ENCODE measurements around the gene SUMO3. TPM values are rescaled to one million over a fixed set of nuclear protein-coding genes. Genes with fewer than 3 reads are reported as not detected.
"Not testable (repeated sequence)": the region's sequence is repeated elsewhere in the genome, so short reads cannot be mapped to it uniquely, and the experiment has no call there.

SUMO3 gene
- polyA plus RNA-seq, 3 donors: 25.2 to 101 (median 64.5) TPM

- H3K27ac ChIP-seq (ENCODE audit: low read depth, low read length): no peak overlapping the region
- 79 to 82% (median 79%) methylated on average over 26 of the region's 26 CpGs for WGBS, 3 donors
Observed at GRCh38 chr21:44834231-44834950, 16.5 kb upstream of the SUMO3 start.

DNA sequence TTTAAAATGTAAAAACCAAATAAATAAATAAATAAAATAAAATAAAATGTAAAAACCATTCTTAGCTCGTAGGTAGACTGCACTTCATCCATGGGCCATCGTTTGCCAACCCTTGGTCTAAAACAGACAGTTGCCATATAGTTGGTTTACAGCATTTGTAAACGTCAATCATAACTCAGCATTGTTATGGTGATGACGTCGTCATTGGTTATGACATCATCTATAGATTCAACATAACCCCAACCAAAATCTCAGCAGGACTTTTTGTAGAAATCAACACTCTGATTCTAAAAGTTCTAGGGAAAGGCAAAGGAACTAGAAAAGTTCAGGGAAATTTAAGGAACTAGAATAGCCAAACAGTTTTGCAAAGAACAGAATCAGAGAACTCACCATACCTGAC, 15.8 kb upstream of the SUMO3 start:
- WGBS, 3 donors: 83 to 89% (median 86%) methylated on average over 5 of the region's 5 CpGs
- no peak overlapping the region for H3K27ac ChIP-seq (ENCODE audit: low read depth, low read length)

GRCh38 chr21:44832516-44833255, 14.8 kb upstream of the SUMO3 start:
- WGBS, 3 donors: 82 to 87% (median 84%) methylated on average over 23 of the region's 23 CpGs
- H3K27ac ChIP-seq (ENCODE audit: low read depth, low read length): not testable (repeated sequence)

DNA sequence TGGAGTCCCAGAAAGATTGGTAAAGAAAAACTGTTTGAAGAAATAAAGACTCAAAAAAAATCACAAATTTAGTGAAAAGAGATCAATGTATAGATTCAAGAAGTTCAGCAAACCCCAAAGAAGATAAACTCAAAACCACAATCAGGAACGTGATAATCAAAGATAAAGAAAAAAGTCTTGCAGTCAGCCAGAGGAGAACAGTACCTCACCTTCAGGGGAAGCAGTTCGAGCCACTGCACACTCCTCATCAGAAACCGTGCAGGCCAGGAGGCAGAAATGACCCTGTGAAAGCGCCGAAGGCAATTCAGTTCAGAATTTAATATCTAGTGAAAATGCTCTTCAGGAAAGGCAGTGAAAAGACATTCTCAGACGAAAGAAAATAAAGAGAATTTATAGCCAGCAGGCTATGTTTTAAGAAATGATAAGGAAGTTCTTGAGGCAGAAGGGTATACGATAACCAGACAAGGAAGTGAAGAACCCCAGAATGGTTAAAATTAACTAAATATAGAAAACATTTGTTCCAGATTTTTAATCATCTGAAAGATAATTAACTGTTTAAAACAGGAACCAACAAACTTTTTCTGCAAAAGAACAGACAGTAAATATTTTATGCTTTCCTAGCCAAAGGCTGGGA, 13.5 kb upstream of the SUMO3 start:
- 34 to 59% (median 38%) methylated on average over 7 of the region's 7 CpGs for WGBS, 3 donors
- no peak overlapping the region for H3K27ac ChIP-seq (ENCODE audit: low read depth, low read length)

- H3K27ac ChIP-seq (ENCODE audit: low read depth, low read length): no peak overlapping the region
- 41 to 72% (median 70%) methylated on average over 2 of the region's 2 CpGs for WGBS, 3 donors
Observed at GRCh38 chr21:44829507-44830092, 11.7 kb upstream of the SUMO3 start.

- WGBS, 3 donors: 78 to 89% (median 89%) methylated on average over 4 of the region's 4 CpGs
- no peak overlapping the region for H3K27ac ChIP-seq (ENCODE audit: low read depth, low read length)
Observed at GRCh38 chr21:44828362-44829056, 10.6 kb upstream of the SUMO3 start.

GRCh38 chr21:44823179-44823660, 5.4 kb upstream of the SUMO3 start:
- H3K27ac ChIP-seq (ENCODE audit: low read depth, low read length): no peak overlapping the region
- WGBS, 3 donors: 61 to 90% (median 75%) methylated on average over 1 of the region's 1 CpG

GRCh38 chr21:44822484-44823178, 4.8 kb upstream of the SUMO3 start:
- 68 to 73% (median 71%) methylated on average over 5 of the region's 5 CpGs for WGBS, 3 donors
- H3K27ac ChIP-seq (ENCODE audit: low read depth, low read length): no peak overlapping the region

DNA sequence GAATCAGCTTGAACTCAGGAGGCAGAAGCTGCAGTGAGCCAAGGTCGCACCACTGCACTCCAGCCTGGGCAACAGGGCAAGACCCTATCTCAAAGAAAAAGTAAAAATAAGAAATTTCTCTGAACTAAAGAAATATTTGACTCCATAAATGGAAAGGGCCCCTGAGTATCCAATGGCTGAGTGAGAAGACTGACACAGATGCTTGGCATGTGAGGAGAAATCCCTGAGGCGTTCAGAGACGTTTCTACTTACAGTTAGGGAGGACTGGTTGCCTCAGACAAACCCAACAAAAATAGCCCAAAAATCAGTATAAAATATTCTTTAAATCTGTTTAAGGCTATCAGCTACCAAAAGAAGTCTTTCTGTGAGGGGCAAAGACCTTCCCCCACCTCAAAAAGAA, 3.0 kb upstream of the SUMO3 start:
- H3K27ac ChIP-seq (ENCODE audit: low read depth, low read length): no peak overlapping the region
- WGBS, 3 donors: 78 to 85% (median 80%) methylated on average over 3 of the region's 3 CpGs

- WGBS, 3 donors: 96 to 98% (median 97%) methylated on average over 33 of the region's 33 CpGs
- no peak overlapping the region for H3K27ac ChIP-seq (ENCODE audit: low read depth, low read length)
Observed at GRCh38 chr21:44819283-44820243, 1.7 kb upstream of the SUMO3 start.

DNA sequence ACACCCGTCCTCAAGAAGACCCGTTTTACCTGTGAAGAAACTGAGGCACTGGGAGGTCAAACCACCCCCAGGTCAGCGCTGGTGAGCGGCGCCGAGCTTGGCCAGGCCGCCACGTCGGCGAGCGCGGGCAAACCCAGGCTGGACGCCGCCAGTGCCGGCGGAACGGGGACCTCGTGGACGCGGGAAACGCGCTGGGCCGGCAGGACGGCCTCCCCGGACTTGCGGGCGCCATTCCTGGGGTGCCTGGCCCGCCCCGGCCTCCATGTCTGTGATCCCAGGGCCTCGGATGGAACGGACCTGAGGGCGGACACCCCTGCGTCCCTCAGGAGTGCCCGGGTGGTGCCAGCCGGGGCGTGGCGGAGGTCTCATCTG, 764 bp upstream of the SUMO3 start:
- H3K27ac ChIP-seq (ENCODE audit: low read depth, low read length): no peak overlapping the region
- 48 to 63% (median 59%) methylated on average over 31 to 37 of the region's 37 CpGs for WGBS, 3 donors

GRCh38 chr21:44817506-44817880, 369 bp downstream of the SUMO3 start:
- 0 to 1% (median 1%) methylated on average over 22 to 38 of the region's 43 CpGs for WGBS, 3 donors
- H3K27ac ChIP-seq (ENCODE audit: low read depth, low read length): no peak overlapping the region

DNA sequence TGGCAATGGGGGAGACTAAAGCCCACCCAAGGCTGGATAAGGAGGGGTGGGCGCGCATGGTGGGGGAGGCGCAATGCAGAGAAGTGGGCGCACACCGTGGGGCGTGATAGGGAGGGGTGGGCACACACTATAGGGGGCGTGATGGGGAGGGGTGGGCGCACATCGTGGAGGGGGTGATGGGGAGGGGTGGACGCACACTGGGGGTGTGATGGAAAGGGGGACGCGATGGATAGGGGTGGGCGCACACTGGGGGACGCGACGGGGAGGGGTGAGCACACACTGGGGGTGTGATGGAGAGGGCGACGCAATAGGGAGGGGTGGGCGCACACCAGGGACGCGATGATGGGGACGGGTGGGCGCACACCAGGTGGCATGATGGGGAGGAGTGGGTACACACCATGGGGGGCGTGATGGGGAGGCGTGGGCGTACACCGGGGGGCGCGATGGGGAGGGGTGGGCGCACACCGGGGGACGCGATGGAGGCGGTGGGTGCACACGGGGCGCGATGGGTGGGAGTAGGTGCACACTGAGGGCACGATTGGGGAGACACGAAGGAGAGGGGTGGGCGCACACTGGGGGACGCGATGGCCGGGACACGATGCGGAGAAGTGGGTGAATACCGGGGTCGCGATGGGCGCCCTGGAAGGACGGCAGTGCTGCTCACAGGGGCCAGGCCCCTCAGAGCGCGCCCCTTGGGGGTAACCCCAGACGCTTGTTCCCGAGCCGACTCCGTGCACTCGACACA, 929 bp downstream of the SUMO3 start:
- 57 to 61% (median 61%) methylated on average over 53 to 57 of the region's 57 CpGs for WGBS, 3 donors
- H3K27ac ChIP-seq (ENCODE audit: low read depth, low read length): no peak overlapping the region

DNA sequence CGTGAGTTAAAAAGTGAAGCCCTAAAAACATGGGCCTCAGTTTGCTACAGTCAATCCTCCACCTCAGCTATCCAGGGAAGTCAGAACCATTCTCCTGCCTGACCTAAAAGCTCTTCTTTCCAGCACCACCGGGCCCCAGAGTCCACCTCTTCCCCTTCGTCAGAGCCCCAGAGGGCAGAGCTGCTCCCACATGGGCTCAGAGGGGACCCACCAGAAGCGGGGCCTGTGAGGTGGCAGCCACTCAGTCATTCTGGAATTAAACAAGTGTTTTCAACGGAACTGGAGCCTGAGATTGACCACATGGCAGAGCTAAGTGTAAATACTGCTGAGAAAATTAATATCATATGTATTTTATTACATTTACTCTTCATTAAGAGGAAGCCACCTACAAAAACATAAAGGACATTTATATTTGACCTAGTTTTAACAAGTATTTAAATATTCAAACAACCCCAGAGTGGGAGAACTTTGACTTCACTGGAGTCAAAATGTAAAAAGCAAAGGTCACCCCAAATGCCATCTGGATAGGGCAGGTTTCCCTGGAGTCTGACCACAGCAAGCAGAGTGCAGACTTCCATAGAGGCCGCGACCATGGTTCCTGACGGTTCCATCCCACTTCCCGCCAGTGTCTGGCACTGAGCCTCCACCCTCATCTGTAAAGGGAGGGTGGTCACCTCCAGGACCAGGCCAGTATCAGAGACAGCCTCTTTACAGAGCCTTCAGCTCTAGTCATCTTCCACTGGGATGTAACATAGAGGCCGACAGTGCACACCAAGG, 1.8 kb downstream of the SUMO3 start:
- WGBS, 3 donors: 66 to 79% (median 78%) methylated on average over 10 of the region's 10 CpGs
- no peak overlapping the region for H3K27ac ChIP-seq (ENCODE audit: low read depth, low read length)

DNA sequence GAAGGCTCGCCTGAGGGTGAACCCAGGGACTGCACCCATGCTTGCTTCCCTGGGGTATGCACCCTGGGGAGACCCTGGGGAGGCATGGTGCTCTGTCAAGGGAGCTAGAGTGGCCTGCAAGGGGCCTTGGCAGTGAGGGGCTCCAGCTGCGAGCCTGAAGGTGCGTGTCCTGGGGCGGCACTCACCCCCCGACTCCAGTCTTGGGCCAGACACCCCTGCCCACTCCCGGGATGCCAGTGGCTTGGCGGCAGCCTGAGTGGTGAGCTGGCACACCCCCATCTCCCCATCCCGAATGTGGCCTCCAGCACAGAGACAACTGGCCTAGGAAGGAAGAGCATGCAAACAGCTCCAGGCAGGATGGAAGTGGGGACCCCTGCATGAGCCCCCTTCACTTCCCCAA, 2.6 kb downstream of the SUMO3 start:
- WGBS, 3 donors: 86 to 93% (median 92%) methylated on average over 8 of the region's 8 CpGs
- no peak overlapping the region for H3K27ac ChIP-seq (ENCODE audit: low read depth, low read length)
